NT2/D1 (cell line): ENCODE data around the gene OR10H4.
"Not testable (repeated sequence)": the region's sequence is repeated elsewhere in the genome, so short reads cannot be mapped to it uniquely, and the experiment has no call there.

ENCODE experiments used
- SUZ12 ChIP-seq: IDR thresholded peaks from 2 replicates; pipeline ENCODE4 v1.6.1; 2011; ENCODE audit not compliant: insufficient read length, insufficient read depth; ENCODE audit errors: extremely low read depth
- ZNF274 ChIP-seq: IDR thresholded peaks from 2 replicates; pipeline ENCODE4 v1.6.1; 2011; ENCODE audit warnings: mild to moderate bottlenecking, low read depth, low read length

DNA sequence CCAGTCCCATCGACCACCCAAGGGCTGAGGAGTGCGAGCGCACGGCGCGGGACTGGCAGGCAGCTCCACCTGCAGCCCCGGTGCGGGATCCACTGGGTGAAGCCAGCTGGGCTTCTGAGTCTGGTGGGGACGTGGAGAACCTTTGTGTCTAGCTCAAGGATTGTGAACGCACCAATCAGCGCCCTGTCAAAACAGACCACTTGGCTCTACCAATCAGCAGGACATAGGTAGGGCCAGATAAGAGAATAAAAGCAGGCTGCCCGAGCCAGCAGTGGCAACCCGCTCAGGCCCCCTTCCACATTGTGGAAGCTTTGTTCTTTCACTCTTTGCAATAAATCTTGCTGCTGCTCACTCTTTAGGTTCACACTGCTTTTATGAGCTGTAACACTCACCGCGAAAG lies 48.8 kb upstream of the OR10H4 start:
- TF ChIP-seq ZNF274, SUZ12: not testable (repeated sequence)
